Testis (tissue), 2 donors: ENCODE results near the gene CDK18.

Source experiments
- POLR2A ChIP-seq: fragments of 450-650 bp; IDR thresholded peaks from one replicate; pipeline ENCODE4 v1.6.1; 2017; ENCODE audit warnings: antibody characterized with exemption, mild to moderate bottlenecking, moderate library complexity
- TF ChIP-seq, protein P1 (sequence below), 3 experiments: fragments of 450-650 bp in 2 of 3; fragments of 200-600 bp in 1 of 3; sonication (generic) in 1 of 3; IDR thresholded peaks; one replicate each; pipeline ENCODE4 v1.5.1; 2016 to 2019; ENCODE audit warnings: antibody characterized with exemption in 3 of 3, mild to moderate bottlenecking in 2 of 3, moderate library complexity in 1 of 3

DNA sequence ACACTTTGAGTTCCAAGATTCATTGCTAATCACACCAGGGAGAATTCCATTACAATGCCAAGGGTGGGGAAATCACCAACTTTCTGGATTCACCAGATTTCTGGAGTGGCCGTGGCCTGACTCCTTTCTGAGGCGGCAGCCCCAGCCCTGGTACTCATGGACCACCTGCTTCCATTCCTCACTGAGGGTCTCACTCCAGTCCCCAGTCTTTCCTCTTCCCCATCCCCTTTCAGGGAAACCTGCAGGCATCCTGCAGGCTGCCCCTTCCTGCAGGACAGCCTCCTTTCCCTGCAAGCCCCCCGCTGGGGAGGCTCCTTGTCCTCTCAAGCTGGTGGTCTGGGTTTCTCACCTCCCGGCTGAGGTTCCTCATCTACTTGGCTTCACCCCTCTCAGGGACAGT, 12.7 kb upstream of the CDK18 start:
- TF ChIP-seq, protein P1, sequence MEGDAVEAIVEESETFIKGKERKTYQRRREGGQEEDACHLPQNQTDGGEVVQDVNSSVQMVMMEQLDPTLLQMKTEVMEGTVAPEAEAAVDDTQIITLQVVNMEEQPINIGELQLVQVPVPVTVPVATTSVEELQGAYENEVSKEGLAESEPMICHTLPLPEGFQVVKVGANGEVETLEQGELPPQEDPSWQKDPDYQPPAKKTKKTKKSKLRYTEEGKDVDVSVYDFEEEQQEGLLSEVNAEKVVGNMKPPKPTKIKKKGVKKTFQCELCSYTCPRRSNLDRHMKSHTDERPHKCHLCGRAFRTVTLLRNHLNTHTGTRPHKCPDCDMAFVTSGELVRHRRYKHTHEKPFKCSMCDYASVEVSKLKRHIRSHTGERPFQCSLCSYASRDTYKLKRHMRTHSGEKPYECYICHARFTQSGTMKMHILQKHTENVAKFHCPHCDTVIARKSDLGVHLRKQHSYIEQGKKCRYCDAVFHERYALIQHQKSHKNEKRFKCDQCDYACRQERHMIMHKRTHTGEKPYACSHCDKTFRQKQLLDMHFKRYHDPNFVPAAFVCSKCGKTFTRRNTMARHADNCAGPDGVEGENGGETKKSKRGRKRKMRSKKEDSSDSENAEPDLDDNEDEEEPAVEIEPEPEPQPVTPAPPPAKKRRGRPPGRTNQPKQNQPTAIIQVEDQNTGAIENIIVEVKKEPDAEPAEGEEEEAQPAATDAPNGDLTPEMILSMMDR (IDR thresholded peaks at IDR 0.05) = no peak
- TF ChIP-seq POLR2A = no peak
